NCI-H526 (cell line): Measurements from ENCODE around the gene ELN.
"Not testable (repeated sequence)": the region's sequence is repeated elsewhere in the genome, so short reads cannot be mapped to it uniquely, and the experiment has no call there.

Source experiments
- DNase-seq, 2 experiments: peaks; one replicate each; lab custom pipeline; 2025; lab: John Stamatoyannopoulos, UW

Gene ELN

DNA sequence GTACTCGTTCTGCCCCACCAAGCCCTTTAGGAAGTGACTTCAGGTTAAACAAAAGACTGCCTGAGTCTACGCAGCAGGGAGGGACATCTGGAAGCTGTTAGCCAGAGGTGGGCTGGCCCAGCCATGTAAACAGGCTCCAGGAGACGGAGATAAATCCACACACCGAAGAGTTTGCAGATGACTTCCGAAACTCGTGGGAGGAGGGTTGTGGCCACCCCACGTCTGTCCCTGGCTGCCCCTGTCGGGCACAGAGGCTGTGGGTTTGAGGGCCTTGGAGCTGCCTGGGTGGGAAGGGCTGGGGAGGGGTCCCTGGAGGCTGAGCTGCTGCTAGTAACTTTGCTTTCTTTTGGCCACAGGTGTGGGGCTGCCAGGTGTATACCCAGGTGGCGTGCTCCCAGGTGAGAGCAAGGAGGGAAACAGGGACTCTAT is 15.6 kb downstream of the ELN start:
- no peak for DNase-seq

DNA sequence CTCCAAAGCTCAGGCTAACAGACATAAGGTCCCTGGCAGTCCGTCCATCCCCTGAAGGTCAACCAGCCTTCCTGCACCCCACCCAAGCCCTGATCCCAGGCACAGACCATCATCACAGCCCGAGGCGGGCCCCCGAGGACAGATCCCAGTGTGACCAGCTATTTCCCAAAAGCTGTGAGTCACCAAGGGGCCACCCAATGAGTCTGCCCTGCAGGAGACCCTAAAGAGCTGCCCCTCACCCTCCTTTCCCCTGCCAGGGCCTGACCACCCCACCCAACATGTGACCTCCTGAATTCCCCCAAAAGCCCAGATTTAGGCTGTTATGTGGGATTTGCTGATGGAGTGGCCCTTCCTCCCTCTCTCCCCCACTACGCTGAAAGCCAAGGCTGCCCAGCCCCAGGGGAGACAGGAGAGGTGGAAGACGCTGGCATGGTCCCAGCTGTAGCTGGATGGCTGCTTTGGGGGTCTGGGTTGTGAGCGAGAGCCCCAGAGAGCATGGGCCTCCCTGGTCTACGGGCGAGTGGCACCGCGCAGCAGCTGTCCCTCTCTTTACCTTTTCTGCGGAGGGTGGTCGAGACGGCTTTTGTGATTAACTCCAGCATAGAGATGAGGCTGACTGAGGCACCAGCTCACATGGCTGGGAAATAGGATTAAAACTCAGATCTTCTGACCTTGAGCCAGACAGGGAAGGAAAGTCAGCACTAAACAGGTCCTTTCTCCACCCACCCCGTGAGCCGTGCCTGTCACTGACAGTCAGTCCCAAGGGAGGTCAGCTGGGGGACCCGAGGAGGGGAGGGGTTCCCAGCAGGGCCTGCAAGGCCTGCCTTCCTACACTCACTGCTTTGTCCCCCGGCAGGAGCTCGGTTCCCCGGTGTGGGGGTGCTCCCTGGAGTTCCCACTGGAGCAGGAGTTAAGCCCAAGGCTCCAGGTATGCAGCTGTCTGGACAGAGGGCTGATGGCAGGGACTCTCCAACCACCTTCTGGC is 16.7 kb downstream of the ELN start:
- no peak for DNase-seq

DNA sequence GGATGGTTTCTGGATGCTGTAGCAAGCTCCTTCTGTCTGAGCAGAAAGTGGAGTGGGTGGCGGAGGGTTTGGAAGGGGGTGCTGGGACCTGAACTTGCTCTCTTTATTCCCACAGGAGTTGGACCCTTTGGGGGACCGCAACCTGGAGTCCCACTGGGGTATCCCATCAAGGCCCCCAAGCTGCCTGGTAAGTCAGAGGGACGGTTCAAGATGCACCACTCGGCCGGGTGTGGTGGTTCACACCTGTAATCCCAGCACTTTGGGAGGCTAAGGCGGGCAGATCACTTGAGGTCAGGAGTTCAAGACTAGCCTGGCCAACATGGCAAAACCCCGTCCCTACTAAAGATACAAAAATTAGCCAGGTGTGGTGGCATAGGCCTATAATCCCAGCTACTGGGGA is 18.6 kb downstream of the ELN start:
- DNase-seq: not testable (repeated sequence)

DNA sequence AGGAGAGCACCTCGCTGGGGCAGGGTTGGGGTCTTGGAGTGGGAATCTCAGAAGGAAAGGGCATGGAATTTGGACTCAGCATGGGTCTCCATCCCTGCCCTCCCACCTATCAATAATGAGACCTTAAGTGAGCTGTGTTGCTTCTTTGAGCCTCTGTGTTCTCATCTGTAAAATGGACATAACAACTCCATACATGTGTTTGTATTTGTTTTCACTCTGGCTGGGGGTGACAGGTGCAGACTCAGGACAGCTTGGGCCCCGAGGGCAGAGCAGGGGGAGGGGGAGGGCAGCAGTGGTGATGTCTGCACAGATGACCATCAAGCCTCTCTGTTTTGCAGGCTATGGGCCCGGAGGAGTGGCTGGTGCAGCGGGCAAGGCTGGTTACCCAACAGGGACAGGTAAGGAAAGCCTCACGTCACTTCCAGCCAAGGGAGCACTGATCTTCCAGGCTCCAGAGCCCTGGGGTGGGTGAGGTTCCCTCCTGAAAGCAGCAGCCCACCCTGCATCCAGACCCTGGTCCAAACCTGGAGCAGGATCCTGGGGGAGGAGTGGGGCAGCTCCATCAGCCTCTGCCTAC is 19.9 kb downstream of the ELN start:
- no peak for DNase-seq

GRCh38 chr7:74048999-74049599 is 21.1 kb downstream of the ELN start:
- no peak for DNase-seq

- DNase-seq: no peak
Observed at GRCh38 chr7:74049997-74050798, 22.2 kb downstream of the ELN start.

GRCh38 chr7:74051193-74051592 is 23.2 kb downstream of the ELN start:
- DNase-seq: no peak

DNA sequence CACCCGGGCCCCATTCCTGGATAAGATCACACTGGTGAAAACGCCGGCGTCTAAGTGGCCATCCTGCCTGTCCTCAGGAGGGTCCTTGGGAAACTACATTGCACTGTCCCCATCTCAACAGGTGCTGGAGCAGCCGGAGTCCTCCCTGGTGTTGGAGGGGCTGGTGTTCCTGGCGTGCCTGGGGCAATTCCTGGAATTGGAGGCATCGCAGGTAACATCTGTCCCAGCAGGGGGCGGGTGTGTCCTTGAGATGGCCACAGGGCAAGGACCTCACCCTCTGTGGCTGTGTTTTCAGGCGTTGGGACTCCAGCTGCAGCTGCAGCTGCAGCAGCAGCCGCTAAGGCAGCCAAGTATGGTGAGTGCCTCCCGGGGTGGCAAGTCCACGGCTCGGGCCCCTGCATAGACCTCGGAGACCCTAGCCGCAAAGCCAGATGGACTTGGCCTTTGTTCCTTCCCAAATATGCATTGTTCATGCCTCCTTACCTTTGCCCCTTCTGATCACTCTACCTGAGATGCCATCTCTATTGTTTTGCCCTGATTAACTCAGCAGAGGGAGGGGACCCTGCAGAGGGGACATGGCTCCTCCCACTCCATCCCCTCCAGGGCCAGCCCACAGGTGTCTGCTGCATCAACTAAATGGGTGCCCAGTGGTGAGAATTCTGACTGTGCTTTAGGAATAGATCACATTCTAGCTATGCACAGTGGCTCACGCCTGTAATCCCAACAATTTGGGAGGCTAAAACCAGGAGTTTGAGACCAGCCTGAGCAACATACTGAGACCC is 23.8 kb downstream of the ELN start:
- peak; percentile 16 to 65 for DNase-seq

GRCh38 chr7:74052628-74053027 is 24.7 kb downstream of the ELN start:
- no peak for DNase-seq

GRCh38 chr7:74053589-74054186 is 25.7 kb downstream of the ELN start:
- no peak for DNase-seq

- no peak for DNase-seq
Observed at GRCh38 chr7:74056096-74056915, 28.3 kb downstream of the ELN start.

GRCh38 chr7:74057216-74057925 is 29.4 kb downstream of the ELN start:
- DNase-seq: no peak

GRCh38 chr7:74057987-74058386 is 30.0 kb downstream of the ELN start:
- DNase-seq: no peak

DNA sequence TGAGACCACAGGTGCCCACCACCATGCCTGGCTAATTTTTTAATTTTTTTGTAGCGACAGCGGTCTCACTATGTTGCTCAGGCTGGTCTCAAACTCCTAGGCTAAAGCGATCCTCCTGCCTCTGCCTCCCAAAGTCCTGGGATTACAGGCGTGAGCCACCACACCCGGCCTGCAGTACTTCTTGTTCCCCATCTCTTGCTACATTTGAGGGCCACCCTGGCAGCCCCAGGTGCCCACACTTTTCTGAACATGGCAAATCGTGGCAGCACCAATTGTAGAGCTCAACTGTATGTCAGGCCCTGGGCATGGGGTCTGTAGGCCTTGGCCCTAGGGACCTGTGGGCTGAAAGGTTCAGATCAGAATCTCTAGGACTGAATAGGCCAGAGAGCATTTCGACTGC is 30.5 kb downstream of the ELN start:
- DNase-seq: no peak

DNA sequence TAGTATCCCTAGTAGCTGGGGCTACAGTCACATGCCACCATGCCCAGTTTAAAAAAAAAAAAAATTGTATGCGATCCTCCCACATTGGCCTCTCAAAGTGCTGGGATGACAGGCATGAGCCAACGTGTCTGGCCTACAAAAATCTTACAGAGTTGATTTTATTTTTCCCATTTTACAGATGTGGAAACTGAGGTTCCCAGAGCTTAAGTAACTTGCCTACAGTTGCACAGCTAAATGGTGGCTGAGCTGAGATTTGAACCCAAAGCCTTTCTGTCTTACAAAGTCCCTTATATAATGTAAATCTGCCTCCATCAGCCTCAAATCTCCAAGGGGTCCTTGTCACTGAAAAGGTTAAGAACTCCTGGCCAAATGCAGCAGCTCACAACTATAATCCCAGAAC is 31.1 kb downstream of the ELN start:
- no peak for DNase-seq

DNA sequence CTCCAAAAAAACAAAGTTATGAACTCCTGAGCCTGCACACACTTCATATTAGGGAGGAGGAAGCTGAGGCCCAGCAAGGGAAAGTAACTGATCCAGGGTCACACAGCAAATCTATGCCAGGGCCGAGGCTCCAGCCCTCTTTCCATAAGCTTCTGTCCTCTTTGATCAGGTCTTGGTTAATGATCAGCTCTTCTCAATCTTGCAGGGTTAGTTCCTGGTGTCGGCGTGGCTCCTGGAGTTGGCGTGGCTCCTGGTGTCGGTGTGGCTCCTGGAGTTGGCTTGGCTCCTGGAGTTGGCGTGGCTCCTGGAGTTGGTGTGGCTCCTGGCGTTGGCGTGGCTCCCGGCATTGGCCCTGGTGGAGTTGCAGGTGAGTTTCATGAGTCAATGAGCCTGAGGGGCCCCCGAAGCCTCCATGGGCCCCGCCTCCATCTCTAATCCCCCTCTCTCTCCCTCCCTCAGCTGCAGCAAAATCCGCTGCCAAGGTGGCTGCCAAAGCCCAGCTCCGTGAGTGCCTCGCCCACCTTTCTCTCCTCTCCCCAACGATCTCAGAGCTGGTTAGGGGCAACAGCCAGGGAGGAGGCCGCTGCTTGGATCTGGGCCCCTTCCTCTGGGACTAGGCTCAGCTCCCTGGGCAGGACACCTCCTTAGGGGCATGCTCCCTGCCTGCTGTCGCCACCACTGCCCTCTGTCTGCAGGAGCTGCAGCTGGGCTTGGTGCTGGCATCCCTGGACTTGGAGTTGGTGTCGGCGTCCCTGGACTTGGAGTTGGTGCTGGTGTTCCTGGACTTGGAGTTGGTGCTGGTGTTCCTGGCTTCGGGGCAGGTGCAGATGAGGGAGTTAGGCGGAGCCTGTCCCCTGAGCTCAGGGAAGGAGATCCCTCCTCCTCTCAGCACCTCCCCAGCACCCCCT is 32.0 kb downstream of the ELN start:
- DNase-seq: no peak

DNA sequence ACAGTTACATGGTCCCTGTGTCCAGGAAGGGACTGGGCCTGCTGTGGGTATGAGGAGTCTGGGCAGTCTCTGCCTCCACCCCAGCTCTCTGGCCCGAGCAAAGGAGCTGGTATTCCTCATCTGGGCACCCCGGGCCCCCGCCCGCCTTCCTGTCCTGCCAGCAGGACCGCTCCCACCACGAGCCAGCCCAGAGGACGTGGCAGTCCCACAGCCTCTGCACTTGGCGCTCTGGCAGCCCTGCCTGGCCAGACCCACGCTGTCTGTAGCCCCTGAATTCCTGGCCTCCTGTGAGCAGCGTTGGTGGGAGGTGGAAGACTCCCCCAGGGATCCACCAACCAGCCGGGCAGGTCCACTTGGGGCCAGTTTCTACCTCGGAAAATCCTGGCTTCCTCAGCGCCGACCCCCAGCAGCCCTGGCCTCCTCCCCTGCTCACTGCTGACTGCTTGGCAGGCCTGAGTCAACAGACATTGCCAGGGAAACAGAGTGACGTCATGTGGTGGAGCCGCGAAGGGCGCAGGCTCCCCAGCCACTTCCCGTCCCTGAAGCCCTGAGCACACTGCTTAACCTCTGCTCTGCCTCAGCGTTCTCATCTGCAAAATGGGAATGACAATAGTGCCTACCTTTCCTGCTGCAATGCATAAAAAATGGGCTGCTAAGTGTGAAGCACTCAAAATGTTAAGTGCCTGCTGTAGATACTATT is 34.0 kb downstream of the ELN start:
- DNase-seq: peak; percentile 5 to 62

DNA sequence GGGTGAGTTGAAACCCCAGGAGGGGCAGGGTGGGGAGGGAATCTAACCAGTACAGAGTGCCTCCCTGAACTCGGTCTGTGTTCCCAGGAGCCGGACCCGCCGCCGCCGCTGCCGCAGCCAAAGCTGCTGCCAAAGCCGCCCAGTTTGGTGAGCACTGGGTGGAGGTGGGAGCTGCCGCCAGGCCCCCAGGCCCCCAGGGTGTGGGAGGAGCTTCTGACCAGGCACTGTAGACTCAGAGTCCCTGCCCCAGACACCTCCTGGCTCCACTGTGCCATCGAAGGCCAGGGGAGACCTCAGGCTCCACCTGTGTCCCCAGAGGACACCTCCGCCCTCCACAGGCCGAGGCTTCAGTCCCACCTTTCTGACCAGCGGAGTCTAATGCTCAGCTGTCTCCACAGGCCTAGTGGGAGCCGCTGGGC is 35.3 kb downstream of the ELN start:
- DNase-seq: no peak
